GM10266 (cell line): ENCODE data around the gene TPP2.

Source experiments
- DNase-seq: peaks from one replicate; pipeline ENCODE4 v3.0.0; 2012; ENCODE audit errors: extremely low spot score
- CTCF ChIP-seq: IDR thresholded peaks from 2 replicates; pipeline ENCODE4 v1.5.1; 2012; ENCODE audit warnings: mild to moderate bottlenecking, low read depth; ENCODE audit not compliant: control insufficient read depth, insufficient read depth; ENCODE audit errors: missing control alignments

Gene TPP2

GRCh38 chr13:102638741-102639140, 42.0 kb downstream of the TPP2 start:
- DNase-seq, result no peak
- TF ChIP-seq CTCF, result no peak

GRCh38 chr13:102642029-102642428, 45.2 kb downstream of the TPP2 start:
- no peak for DNase-seq
- TF ChIP-seq CTCF, result no peak

GRCh38 chr13:102642475-102642874, 45.7 kb downstream of the TPP2 start:
- DNase-seq, result no peak
- no peak for TF ChIP-seq CTCF

GRCh38 chr13:102643656-102644055, 46.9 kb downstream of the TPP2 start:
- TF ChIP-seq CTCF, result no peak
- DNase-seq, result no peak

GRCh38 chr13:102645701-102646100, 48.9 kb downstream of the TPP2 start:
- no peak for TF ChIP-seq CTCF
- no peak for DNase-seq

- TF ChIP-seq CTCF, result no peak
- DNase-seq, result no peak
Observed at GRCh38 chr13:102648046-102648445, 51.3 kb downstream of the TPP2 start.

- no peak for TF ChIP-seq CTCF
- no peak for DNase-seq
Observed at GRCh38 chr13:102650444-102650843, 53.7 kb downstream of the TPP2 start.

- DNase-seq, result no peak
- TF ChIP-seq CTCF, result no peak
Observed at GRCh38 chr13:102651392-102651791, 54.6 kb downstream of the TPP2 start.
